Smooth muscle cell (in vitro differentiated cells): ENCODE measurements around the gene SMTNL1. TPM values are rescaled to one million over a fixed set of nuclear protein-coding genes. Genes with fewer than 3 reads are reported as not detected.
A peak's percentile ranks its signal among the peaks of the same experiment; 100 is the strongest.
"Not testable (repeated sequence)": the region's sequence is repeated elsewhere in the genome, so short reads cannot be mapped to it uniquely, and the experiment has no call there.

Source experiments
- DNase-seq: peaks from one replicate; lab custom pipeline; 2025; ENCODE audit not compliant: unreplicated experiment; lab: John Stamatoyannopoulos, UW
- H2AFZ ChIP-seq: fragments of 200-600 bp; sonication (generic); 2 replicates; pipeline ENCODE4 v1.6.0; 2016; ENCODE audit warnings: antibody characterized with exemption, low read depth, mild to moderate bottlenecking
- H3F3A ChIP-seq: fragments of 200-600 bp; sonication (generic); 2 replicates; pipeline ENCODE4 v1.6.0; 2017; ENCODE audit warnings: antibody characterized with exemption, low read depth
- H3K27ac ChIP-seq: fragments of 200-600 bp; sonication (generic); 2 replicates; pipeline ENCODE4 v1.5.1; 2016; ENCODE audit warnings: low read depth, mild to moderate bottlenecking
- H3K27me3 ChIP-seq: fragments of 200-600 bp; sonication (generic); 2 replicates; pipeline ENCODE4 v1.6.1; 2016; ENCODE audit warnings: low read depth, mild to moderate bottlenecking
- H3K36me3 ChIP-seq: fragments of 200-600 bp; sonication (generic); 2 replicates; pipeline ENCODE4 v1.5.1; 2016; ENCODE audit warnings: low read depth
- H3K4me1 ChIP-seq: fragments of 200-600 bp; sonication (generic); 2 replicates; pipeline ENCODE4 v1.5.1; 2016; ENCODE audit warnings: low read depth
- H3K4me2 ChIP-seq: fragments of 200-600 bp; sonication (generic); 2 replicates; pipeline ENCODE4 v1.6.0; 2016; ENCODE audit warnings: mild to moderate bottlenecking
- H3K4me3 ChIP-seq: fragments of 200-600 bp; sonication (generic); 2 replicates; pipeline ENCODE4 v1.5.1; 2016; ENCODE audit warnings: mild to moderate bottlenecking
- H3K79me2 ChIP-seq: fragments of 200-600 bp; sonication (generic); 2 replicates; pipeline ENCODE4 v1.6.0; 2016; ENCODE audit warnings: low read depth, mild to moderate bottlenecking
- H3K9ac ChIP-seq: fragments of 200-600 bp; sonication (generic); 2 replicates; pipeline ENCODE4 v1.6.0; 2016; ENCODE audit warnings: low read depth
- H3K9me3 ChIP-seq: fragments of 200-600 bp; sonication (generic); replicated peaks from 2 replicates; pipeline ENCODE4 v1.5.1; 2016; ENCODE audit warnings: low read depth
- H4K20me1 ChIP-seq: fragments of 200-600 bp; sonication (generic); 2 replicates; pipeline ENCODE4 v1.6.0; 2016; ENCODE audit warnings: low read depth
- WGBS: methylation state at CpG from one replicate; pipeline ENCODE4 v1.1.7; 2016; ENCODE audit warnings: low lambda C conversion rate; 5-methylcytosine and 5-hydroxymethylcytosine counted together
- polyA plus RNA-seq: library from polyadenylated mRNA; unstranded; fragments of >200 nt; fragmentation: Nextera tagmentation; extraction: Ambion mirVana; gene quantifications from 2 replicates; pipeline ENCODE4 v1.2.1, GENCODE V29; 2016
- total RNA-seq: library from RNA; depleted of rRNA; stranded (reverse); fragments of >200 nt; gene quantifications from 2 replicates; pipeline ENCODE4 v1.2.3, GENCODE V29; 2014
- TF ChIP-seq, protein P1 (sequence below): fragments of 200-600 bp; sonication (generic); IDR thresholded peaks from 2 replicates; pipeline ENCODE4 v1.5.1; 2017; ENCODE audit warnings: borderline replicate concordance, mild to moderate bottlenecking, antibody characterized with exemption; ENCODE audit not compliant: insufficient read depth, poor library complexity, severe bottlenecking

SMTNL1 gene
- total and polyA plus RNA-seq, 2 experiments from 2014 or later, result not detected

DNA sequence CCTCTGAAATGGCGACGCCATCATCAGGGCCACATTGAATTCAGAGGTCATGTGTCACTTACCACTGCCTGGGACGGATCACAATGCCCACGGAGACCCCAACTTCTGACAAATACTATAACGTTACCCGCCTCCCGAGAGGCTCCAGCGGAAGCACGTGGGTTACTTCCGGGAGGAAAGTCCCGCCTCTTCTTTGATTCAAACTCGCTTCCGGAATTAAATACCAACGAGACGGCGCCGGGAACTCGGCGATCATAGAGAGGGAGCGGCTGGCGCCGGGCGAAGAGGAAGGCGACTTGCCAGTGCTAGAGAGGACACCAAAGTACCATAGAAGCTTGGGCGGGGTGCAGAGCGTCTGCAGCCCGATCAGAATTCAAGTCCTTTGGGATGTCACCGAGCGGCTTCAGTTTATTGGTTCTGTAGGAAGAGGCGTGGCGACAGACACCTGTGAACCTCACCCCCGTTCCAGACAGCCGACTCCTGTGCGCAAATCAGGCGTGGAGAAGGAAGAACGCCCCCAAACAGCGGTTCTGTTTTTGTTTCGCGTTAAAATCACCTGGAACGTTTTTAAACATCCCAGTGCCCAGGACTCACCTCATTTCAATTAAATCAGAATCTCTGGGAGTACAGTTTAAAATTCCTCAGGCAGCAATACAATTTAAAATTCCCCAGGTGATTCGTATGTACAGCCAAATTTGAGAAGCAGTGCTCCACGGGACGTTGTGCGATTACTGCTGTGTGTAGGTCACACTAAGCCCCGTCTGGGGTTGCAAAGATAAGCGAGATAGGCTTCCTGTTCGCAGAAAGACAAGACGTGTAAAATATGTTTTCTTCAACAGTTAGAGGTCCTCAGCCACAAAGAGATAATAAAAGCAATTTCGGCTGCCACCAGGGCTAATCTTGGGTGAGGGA, 6.5 kb upstream of the SMTNL1 start, which contains the start of gene TIMM10:
TSS of gene TIMM10 (minus strand) at position 159 of the 912 bp plus-strand sequence. CDS start 565 bp downstream, outside the sequence.
- Histone ChIP-seq H3K27ac (peak within 1 kb of the TSS; percentile 14), H3F3A (no peaks in the 10 kb centered on the region), H3K27me3 (no peaks in the 10 kb centered on the region), H3K9me3 (no peaks in the 10 kb centered on the region), H3K9ac (peak within 1 kb of the TSS; percentile 54), H3K4me2 (peak within 1 kb of the TSS; percentile 86), H4K20me1 (no peaks in the 10 kb centered on the region), H3K36me3 (no peaks in the 10 kb centered on the region), H2AFZ (peak within 1 kb of the TSS; percentile 90), H3K79me2 (peaks cover 9% of the 10 kb centered on the region), H3K4me1 (peaks cover 7% of the 10 kb centered on the region), H3K4me3 (peak within 1 kb of the TSS; percentile 68)
- under 1% methylated on average over 49 of the region's 49 CpGs for WGBS
- DNase-seq, result peak; percentile 64
- TF ChIP-seq, protein P1, sequence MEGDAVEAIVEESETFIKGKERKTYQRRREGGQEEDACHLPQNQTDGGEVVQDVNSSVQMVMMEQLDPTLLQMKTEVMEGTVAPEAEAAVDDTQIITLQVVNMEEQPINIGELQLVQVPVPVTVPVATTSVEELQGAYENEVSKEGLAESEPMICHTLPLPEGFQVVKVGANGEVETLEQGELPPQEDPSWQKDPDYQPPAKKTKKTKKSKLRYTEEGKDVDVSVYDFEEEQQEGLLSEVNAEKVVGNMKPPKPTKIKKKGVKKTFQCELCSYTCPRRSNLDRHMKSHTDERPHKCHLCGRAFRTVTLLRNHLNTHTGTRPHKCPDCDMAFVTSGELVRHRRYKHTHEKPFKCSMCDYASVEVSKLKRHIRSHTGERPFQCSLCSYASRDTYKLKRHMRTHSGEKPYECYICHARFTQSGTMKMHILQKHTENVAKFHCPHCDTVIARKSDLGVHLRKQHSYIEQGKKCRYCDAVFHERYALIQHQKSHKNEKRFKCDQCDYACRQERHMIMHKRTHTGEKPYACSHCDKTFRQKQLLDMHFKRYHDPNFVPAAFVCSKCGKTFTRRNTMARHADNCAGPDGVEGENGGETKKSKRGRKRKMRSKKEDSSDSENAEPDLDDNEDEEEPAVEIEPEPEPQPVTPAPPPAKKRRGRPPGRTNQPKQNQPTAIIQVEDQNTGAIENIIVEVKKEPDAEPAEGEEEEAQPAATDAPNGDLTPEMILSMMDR, result no peak

DNA sequence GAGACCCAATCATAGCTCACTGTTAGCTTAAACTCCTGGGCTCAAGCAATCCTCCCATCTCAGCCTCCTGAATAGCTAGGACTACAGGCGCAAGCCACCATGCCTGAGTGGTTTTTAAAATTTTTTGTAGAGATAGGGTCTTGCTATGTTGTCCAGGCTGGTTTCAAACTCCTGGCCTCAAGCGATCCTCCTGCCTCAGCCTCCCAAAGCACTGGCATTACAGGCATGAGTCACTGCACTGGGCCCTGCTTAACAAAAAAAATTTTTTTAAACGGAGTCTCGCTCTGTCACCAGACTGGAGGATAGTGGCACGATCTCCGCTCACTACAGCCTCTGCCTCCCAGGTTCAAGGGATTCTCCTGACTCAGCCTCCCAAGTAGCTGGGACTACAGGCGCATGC, 2.9 kb upstream of the SMTNL1 start:
- not testable (repeated sequence) for H4K20me1 ChIP-seq
- WGBS, result 91% methylated on average over 7 of the region's 7 CpGs

DNA sequence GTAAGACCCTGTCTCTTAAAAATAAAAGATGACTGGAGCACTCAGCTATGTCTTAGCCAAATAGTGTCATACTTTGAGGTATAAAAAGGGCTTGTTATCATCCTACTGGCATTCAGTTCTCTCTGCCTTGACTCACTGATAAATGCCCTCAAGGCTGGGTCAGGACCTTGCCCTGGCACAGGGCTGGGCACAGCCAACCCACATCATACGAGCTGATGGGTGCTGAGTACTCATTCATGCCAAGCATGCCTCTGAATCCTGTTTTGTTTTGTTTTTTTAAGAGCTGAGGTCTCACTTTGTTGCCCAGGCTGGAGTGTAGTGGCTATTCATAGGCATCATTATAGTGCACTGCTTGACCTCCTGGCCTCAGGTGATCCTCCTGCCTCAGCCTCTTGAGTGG, 1.9 kb downstream of the SMTNL1 start:
- H3K27me3 ChIP-seq, result no peaks in the 10 kb centered on the region
- TF ChIP-seq, protein P1, result no peak
- no peak overlapping the region for H3K4me2 ChIP-seq
- no peak overlapping the region for H3K27ac ChIP-seq
- no peak overlapping the region for H3K4me3 ChIP-seq
- no peaks in the 10 kb centered on the region for H3K9me3 ChIP-seq
- no peaks in the 10 kb centered on the region for H3F3A ChIP-seq
- WGBS, result 91% methylated on average over 1 of the region's 1 CpG
- no peak for DNase-seq
- H3K4me1 ChIP-seq, result no peaks in the 10 kb centered on the region
- H3K79me2 ChIP-seq, result no peaks in the 10 kb centered on the region
- H3K9ac ChIP-seq, result no peak overlapping the region
- no peak overlapping the region for H2AFZ ChIP-seq
- no peaks in the 10 kb centered on the region for H3K36me3 ChIP-seq
- no peaks in the 10 kb centered on the region for H4K20me1 ChIP-seq

More for the DNA sequence above, 2.9 kb upstream of the SMTNL1 start:
- DNase-seq, H2AFZ ChIP-seq, H3K9ac ChIP-seq, H3K4me3 ChIP-seq, H3K4me1 ChIP-seq, H3K27ac ChIP-seq, H3K4me2 ChIP-seq, H3F3A ChIP-seq, H3K36me3 ChIP-seq, H3K27me3 ChIP-seq, H3K79me2 ChIP-seq, H3K9me3 ChIP-seq: not testable (repeated sequence)

DNA sequence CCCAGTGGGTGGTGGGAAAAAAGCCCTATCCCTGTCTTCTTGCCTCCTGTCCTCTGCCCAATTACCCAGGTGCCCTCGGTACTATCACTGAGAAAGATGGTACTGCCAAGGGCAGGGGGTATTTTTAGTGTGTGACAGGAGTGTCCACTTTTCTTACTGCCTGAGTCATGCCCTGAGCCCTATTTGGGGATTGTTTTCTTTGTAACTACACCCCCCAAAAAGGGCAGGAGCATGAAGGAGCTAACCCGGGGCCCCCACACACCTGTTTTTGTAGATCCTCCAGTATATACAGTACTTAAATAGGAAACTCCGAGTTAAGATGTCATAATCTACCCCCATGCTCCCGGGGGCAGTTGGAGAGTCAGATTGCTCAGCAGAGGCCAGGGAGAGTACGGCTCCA, 3.8 kb downstream of the SMTNL1 start:
- H3K9ac ChIP-seq, result no peak overlapping the region
- TF ChIP-seq, protein P1, result no peak
- no peaks in the 10 kb centered on the region for H3K4me1 ChIP-seq
- no peaks in the 10 kb centered on the region for H3K79me2 ChIP-seq
- WGBS, result 83% methylated on average over 5 of the region's 5 CpGs
- no peaks in the 10 kb centered on the region for H3K9me3 ChIP-seq
- no peak for DNase-seq
- no peaks in the 10 kb centered on the region for H3F3A ChIP-seq
- no peaks in the 10 kb centered on the region for H3K36me3 ChIP-seq
- no peak overlapping the region for H3K27ac ChIP-seq
- H2AFZ ChIP-seq, result no peak overlapping the region
- no peak overlapping the region for H3K4me3 ChIP-seq
- no peaks in the 10 kb centered on the region for H4K20me1 ChIP-seq
- no peaks in the 10 kb centered on the region for H3K27me3 ChIP-seq
- no peak overlapping the region for H3K4me2 ChIP-seq
